GM19023 (cell line): ENCODE results near the gene PDCD4.
A peak's percentile ranks its signal among the peaks of the same experiment; 100 is the strongest.

Experiments used
- ATAC-seq: cut with Tn5 transposase; IDR thresholded peaks from one replicate; pipeline ENCODE4 v1.9.1; 2021; ENCODE audit warnings: mild to moderate bottlenecking, moderate library complexity; ENCODE audit not compliant: unreplicated experiment

Gene PDCD4

GRCh38 chr10:110841767-110842267, 29.9 kb upstream of the PDCD4 start:
- peak; percentile 78 for ATAC-seq

DNA sequence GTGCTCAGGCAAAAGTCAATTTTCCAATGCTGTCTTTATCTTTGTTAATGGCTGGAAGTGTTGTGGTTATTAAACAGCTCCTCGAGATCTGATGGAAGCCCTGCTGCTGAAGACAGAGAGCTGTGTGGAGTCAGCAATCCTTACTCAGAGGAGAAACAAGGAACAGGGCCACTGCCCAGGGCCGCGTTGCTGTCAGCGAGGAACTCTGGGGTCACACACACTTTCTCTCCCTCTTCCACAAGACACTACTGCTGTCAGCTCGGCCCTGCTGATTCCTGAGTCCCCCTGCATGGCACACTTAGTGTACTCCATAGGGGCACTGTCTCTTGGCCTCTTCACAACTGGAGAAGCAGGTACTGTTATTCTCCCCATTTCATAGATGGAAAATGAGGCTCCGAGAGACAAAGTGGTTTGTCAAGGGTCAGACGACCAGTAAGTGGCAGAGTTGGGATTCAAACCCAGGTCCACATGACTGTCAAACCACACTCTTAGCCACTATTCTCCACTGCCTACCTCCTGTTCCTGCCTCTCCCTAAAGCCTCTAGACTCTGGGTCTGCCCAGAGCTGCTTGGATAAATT, 29.3 kb upstream of the PDCD4 start:
- ATAC-seq: peak; percentile 3

DNA sequence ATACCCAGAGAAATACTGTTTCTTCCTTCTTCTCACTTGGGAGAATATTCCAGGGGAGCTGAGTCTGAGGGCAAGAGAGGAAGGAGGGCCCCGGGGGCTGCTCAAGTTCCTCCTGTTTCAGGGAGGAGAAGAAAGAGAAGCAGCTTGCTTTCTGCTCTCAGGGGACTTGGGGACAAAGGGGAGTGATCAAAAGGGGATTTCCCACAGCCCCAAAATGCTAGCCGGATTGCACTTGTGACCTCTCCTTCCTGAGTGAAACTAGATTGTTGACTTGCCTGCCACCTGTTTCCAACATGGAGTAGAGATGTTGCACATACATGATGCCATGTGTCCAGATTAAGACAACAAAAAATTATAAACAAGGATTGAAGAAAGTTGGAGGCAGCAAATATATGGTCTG, 28.7 kb upstream of the PDCD4 start:
- ATAC-seq: peak; percentile 68

- ATAC-seq: no peak
Observed at GRCh38 chr10:110843796-110844616, 27.7 kb upstream of the PDCD4 start.

- ATAC-seq: no peak
Observed at GRCh38 chr10:110844617-110844881, 27.2 kb upstream of the PDCD4 start.

DNA sequence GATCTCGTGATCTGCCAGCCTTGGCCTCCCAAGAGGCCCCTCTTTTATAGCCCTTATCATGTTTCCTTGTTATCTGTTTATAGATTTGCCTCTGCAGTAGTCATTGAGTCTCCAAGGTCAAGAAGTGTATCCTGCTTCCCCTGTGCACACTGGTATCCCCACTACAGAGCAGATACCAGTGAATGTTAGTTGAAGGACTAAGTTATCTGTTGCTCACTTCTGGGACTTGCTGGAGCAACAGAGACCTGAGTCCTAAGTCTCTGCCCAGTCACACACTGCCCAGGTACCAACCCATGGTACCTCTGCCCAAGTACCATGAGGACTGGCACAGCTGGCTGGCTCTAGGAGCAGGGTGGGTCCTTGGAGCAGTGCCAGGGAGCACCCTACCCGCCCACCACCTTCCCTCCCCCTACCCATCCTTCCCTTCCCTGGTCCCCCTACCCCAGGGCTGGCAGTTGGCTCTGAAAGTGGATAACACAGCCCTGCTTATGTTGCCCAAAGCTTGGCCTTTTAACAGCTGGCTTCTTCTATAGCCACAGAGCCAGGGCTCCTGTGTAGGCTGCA, 26.5 kb upstream of the PDCD4 start:
- ATAC-seq: no peak

- ATAC-seq: no peak
Observed at GRCh38 chr10:110845756-110846620, 25.7 kb upstream of the PDCD4 start.

- ATAC-seq: no peak
Observed at GRCh38 chr10:110847374-110847773, 24.4 kb upstream of the PDCD4 start.

GRCh38 chr10:110848106-110848505, 23.6 kb upstream of the PDCD4 start:
- no peak for ATAC-seq

DNA sequence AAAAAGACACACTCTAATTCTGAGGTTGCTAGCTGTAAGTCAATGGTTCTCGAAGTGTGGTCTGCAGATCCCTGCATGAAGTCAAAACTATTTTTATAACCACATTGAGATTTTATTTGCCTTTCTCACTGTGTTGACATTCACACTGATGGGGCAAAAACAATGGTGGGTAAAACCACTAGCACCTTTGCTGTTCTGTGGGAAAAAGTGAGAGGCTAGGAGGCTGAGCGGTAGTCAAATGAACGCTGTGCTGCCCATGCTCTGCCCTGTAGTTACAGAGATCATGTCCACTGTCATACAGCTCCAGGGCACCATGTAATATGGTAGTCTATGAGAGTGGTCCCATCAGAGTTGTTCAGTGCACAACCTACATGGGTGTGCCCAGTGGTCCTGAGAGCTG, 21.6 kb upstream of the PDCD4 start:
- ATAC-seq: no peak

- no peak for ATAC-seq
Observed at GRCh38 chr10:110851020-110851612, 20.6 kb upstream of the PDCD4 start.

DNA sequence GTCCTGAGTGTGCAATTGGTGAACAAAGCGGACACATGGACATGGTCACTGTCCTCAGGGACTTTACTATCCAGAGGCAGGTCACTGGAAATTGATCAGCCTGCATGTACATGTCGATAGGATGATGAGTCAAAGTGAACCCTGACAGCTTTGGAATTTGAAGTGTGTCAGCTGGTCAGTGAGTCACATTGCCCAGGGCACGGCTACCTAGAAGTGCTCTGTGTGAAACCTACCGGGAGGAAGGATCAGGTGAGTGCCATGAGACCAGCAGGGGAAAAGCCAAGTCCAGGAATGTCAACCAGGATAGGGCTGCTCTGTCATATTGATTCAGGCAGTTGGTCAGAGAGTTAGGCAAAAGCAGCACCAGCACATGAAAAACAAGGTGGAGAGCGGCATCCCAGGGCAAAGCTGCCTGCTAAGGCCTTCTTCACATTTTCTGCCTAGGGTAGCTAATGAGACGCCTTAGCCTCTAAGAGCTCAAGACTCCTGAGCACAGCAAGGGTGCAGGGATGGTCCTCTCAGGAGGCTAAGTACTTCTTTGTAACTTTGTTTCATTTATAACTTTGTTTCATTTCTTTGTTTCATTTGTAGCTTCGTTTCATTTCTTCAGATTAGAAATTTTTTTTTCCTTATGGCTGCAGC, 19.4 kb upstream of the PDCD4 start:
- no peak for ATAC-seq

DNA sequence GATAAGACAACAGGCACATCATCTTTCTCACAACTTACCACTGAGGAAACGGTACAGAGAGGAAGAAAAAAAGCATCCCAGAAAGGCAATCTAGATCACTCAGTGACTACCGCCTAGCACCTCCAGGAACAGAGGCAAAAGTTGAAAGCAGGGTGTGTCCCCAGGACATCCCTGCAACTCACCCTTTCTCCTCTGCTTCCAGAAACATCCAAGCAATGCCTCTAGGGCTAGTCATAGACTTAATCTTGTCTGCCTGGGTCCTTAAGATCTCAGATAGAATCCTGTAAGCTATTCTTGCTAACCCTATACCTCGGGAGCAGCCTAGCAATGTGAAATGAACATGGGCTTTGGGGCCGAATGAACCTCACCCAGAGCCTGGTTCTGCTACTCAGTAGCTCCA, 18.8 kb upstream of the PDCD4 start:
- no peak for ATAC-seq

DNA sequence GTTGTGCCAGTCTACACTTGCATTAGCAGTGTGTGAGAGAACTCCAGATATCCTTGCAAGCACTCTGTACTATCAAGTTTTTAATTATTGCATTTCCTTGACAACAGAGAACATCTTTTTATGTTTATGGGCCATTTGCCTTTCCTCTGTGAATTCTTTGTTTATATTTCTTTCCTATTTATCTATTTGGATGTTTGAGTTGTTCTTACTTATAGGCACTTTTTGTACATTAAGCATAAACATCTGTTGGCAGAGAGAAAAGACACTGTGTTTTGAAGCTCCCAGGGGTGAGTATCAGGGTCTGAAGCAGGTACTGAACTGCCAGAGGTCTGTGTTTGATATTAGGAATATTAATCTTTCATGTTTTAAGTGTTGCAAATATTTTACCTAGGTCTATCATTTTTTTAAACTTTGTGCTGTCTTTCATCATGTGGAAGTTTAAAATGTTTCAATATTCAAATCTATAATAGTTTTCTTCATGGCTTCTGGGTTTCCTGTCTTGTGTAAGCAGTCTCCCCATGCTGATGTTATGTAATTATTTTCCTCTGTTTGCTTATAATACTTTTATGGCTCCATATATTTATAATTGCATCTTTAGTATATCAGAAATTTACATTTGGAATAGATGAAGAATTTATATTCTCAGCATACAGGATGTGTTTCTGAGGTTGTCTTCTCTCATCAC, 17.7 kb upstream of the PDCD4 start:
- ATAC-seq: no peak

DNA sequence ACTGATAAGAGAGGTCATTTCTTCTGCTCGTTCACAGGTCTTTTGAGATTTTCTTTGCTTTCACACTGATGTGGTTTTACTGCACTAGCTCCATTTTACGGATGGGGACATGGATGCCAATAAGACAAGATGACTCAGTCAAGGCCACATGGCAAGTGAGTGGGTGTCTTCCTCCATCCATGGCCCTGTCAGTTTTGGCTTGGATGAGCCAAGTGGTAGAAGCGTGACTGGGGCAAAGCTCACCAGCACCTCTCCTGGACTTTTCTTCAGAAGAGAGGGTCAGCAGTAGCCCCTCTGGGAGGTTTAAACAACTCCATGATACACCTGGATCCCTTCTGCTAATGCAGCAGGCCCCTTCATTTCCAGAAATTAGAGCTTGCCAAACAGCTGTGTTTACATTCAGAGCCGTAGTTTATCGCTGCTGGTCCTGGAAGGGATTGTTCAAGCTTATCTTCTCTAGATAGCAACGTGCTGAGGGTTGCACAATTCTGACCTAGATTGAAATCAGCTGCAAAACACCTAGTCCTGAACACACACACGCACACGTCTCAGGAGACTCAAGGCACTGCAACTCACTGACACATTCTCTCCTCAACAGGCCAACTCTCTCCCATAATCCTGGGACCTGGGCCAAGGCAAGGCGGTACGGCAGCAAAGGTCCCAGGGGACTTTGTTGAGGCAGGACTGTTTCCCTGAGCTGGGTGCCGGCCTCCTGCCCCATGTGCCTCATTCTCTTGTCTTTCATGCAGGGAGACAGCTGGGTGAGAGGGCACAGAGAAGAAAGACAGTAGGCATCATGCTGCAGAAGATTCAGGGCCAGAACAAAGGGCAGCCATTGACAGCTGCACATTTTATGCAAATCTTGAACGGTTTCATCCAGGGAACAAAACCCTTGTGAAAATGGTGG, 14.2 kb upstream of the PDCD4 start:
- ATAC-seq: no peak

DNA sequence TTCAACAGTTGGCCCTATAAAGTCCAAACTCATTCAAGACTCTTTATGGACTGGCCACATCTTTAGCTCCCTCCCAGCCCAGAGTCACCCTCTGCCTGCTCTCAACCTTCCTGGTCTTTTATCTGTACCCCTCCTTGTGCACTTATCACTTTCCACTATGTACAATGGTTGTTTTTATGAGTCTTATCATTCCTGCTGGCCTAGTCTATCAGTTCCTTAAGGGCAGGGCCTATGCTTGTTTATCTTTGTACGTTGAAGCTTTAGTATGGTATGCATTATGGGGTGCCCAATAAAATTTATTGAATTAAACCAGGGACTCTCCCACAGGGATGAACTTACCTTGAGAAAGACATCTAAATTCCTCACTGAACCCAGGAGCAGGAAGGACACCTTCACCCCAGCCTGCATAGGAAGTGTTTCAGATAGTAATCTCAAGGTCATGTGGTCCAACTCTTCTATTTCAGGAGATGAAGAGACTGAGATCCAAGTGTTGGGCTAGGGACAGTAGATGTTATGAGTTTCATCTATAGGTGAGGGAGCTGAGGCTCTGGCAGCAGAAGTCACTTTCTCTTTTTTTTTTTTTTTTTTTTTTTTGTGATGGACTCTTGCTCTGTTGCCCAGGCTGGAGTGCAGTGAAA, 13.3 kb upstream of the PDCD4 start:
- ATAC-seq: no peak

DNA sequence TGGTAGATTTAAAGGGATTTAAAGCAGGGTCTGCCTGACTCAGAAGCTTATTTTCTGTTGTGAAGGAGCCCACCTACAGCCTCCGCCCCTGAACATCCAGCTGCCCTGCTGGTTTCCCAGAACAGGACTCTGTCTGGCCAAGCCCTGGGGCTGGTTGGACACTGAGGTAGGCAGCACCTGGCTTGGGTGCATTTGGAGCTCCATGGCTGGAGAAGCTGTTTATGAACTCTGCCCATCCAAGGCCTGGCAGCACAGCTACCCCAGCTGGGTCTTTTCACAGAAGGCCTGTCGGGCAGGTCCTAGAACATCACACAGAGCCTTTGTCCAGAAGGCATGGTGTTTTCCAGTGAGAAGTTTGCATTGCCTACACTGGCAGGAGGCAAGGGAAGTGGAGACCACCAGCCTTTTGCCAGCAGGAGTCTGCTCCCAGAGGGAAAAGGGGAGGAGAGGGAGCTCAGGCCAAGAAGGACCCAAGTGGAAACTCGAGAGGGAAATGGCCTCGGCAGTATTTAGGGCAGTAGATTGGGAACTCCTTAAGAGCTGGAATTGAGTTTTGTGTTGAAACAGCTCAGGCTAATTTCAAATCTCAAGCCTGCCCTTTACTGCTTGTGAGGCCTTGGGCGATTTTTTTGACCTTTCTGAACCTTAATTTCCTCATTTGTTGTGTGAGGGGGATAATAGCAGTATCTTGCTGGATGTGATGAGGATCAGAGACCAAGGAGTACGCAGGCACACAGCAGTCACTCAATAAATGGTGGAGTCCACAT, 12.3 kb upstream of the PDCD4 start:
- ATAC-seq: no peak

GRCh38 chr10:110859973-110860376, 11.8 kb upstream of the PDCD4 start:
- no peak for ATAC-seq
